MM.1S (cell line): ENCODE data around the gene MGAT1.

Experiments used
- DNase-seq: peaks from one replicate; pipeline ENCODE4 v3.0.0-alpha.2; 2015
- H2AFZ ChIP-seq: fragments of 300-600 bp; sonication (generic); 2 replicates; pipeline ENCODE4 v1.6.0; 2016; ENCODE audit warnings: antibody characterized with exemption, low read length
- H3F3A ChIP-seq: fragments of 300-600 bp; sonication (generic); 2 replicates; pipeline ENCODE4 v1.6.1; 2016; ENCODE audit warnings: mild to moderate bottlenecking, antibody characterized with exemption, low read length, moderate library complexity, mixed read lengths; ENCODE audit not compliant: insufficient read depth
- H3K27ac ChIP-seq: fragments of 300-600 bp; sonication (generic); 2 replicates; pipeline ENCODE4 v1.5.1; 2016; ENCODE audit warnings: mild to moderate bottlenecking, low read length
- H3K27me3 ChIP-seq: fragments of 300-600 bp; sonication (generic); replicated peaks from 2 replicates; pipeline ENCODE4 v1.6.0; 2016; ENCODE audit warnings: low read length; ENCODE audit not compliant: insufficient read depth
- H3K36me3 ChIP-seq: fragments of 300-600 bp; sonication (generic); replicated peaks from 2 replicates; pipeline ENCODE4 v1.6.1; 2016; ENCODE audit warnings: mild to moderate bottlenecking, low read length, mixed read lengths; ENCODE audit not compliant: insufficient read depth
- H3K4me1 ChIP-seq: fragments of 300-600 bp; sonication (generic); 2 replicates; pipeline ENCODE4 v1.6.1; 2016; ENCODE audit warnings: low read length, mixed read lengths
- H3K4me2 ChIP-seq: fragments of 300-600 bp; sonication (generic); 2 replicates; pipeline ENCODE4 v1.6.0; 2016; ENCODE audit warnings: low read depth, low read length
- H3K4me3 ChIP-seq: fragments of 300-600 bp; sonication (generic); 2 replicates; pipeline ENCODE4 v1.5.1; 2016; ENCODE audit warnings: low read length, mixed read lengths
- H3K79me2 ChIP-seq: fragments of 300-600 bp; sonication (generic); 2 replicates; pipeline ENCODE4 v1.6.1; 2016; ENCODE audit warnings: mixed run types, low read length, mixed read lengths
- H3K9ac ChIP-seq: fragments of 300-600 bp; sonication (generic); 2 replicates; pipeline ENCODE4 v1.6.1; 2016; ENCODE audit warnings: low read length, mixed read lengths
- H3K9me2 ChIP-seq: fragments of 300-600 bp; sonication (generic); replicated peaks from 2 replicates; pipeline ENCODE4 v1.6.1; 2016; ENCODE audit warnings: mild to moderate bottlenecking, low read length, mixed read lengths; ENCODE audit not compliant: insufficient read depth
- H3K9me3 ChIP-seq: fragments of 300-600 bp; sonication (generic); replicated peaks from 2 replicates; pipeline ENCODE4 v1.6.1; 2016; ENCODE audit warnings: mild to moderate bottlenecking, low read length, mixed read lengths; ENCODE audit not compliant: insufficient read depth
- H4K20me1 ChIP-seq: fragments of 300-600 bp; sonication (generic); 2 replicates; pipeline ENCODE4 v1.6.1; 2016; ENCODE audit warnings: mild to moderate bottlenecking, low read length, moderate library complexity, mixed read lengths; ENCODE audit not compliant: insufficient read depth
- EZH2 ChIP-seq: fragments of 300-600 bp; sonication (generic); optimal IDR thresholded peaks from 2 replicates; pipeline ENCODE3; 2017; ENCODE audit warnings: low read depth, mild to moderate bottlenecking, antibody characterized with exemption, low read length, mixed read lengths
- EZH2phosphoT487 ChIP-seq: fragments of 300-600 bp; sonication (generic); IDR thresholded peaks from 2 replicates; pipeline ENCODE4 v1.6.1; 2018; ENCODE audit warnings: antibody characterized with exemption, low read length
- TF ChIP-seq, protein P1 (sequence below): fragments of 300-600 bp; sonication (generic); IDR thresholded peaks from 2 replicates; pipeline ENCODE4 v1.5.1; 2016; ENCODE audit warnings: antibody characterized with exemption, low read length, mixed read lengths

MGAT1 gene

GRCh38 chr5:180839227-180839626 is 36.6 kb upstream of the MGAT1 start:
- Histone ChIP-seq H3K27ac (no peak overlapping the region), H2AFZ (no peak overlapping the region), H3K4me3 (no peak overlapping the region), H3K4me2 (no peak overlapping the region), H3K9me3 (no peaks in the 10 kb centered on the region), H3K27me3 (no peaks in the 10 kb centered on the region), H4K20me1 (no peaks in the 10 kb centered on the region), H3K9me2 (no peaks in the 10 kb centered on the region), H3K9ac (no peak overlapping the region), H3K36me3 (no peaks in the 10 kb centered on the region; the same call in 1 of the 2 replicates), H3K79me2 (0 out of 2 replicates have a peak, but pooled peaks cover 3% of the 10 kb centered on the region), H3F3A (0 out of 2 replicates have a peak, but pooled peaks cover 4% of the 10 kb centered on the region), H3K4me1 (no peaks in the 10 kb centered on the region)
- no peak for TF ChIP-seq EZH2phosphoT487
- TF ChIP-seq, protein P1, sequence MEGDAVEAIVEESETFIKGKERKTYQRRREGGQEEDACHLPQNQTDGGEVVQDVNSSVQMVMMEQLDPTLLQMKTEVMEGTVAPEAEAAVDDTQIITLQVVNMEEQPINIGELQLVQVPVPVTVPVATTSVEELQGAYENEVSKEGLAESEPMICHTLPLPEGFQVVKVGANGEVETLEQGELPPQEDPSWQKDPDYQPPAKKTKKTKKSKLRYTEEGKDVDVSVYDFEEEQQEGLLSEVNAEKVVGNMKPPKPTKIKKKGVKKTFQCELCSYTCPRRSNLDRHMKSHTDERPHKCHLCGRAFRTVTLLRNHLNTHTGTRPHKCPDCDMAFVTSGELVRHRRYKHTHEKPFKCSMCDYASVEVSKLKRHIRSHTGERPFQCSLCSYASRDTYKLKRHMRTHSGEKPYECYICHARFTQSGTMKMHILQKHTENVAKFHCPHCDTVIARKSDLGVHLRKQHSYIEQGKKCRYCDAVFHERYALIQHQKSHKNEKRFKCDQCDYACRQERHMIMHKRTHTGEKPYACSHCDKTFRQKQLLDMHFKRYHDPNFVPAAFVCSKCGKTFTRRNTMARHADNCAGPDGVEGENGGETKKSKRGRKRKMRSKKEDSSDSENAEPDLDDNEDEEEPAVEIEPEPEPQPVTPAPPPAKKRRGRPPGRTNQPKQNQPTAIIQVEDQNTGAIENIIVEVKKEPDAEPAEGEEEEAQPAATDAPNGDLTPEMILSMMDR = no peak
- no peak for TF ChIP-seq EZH2
- DNase-seq = no peak

DNA sequence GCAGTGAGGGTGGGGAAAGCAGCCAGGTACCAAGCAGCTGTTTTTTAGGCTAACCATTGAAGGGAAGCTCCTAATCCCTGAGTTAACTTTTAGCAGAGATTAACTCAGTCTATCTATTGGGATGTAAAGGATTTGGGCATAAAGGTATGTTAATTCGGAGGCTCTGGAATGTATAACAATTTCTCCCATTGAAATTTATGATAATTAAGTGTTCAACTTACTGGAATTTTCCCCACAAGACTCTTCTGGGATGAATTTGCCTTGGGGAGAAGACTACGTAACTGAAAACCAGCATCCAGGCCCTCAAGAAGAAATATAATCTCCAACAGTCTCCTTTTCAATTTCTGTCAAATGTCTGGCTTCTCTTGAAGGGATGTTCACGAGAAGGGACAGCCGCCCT is 34.9 kb upstream of the MGAT1 start:
- H3K9me2 ChIP-seq = no peaks in the 10 kb centered on the region
- no peak overlapping the region for H3K4me2 ChIP-seq
- no peak overlapping the region for H3K9ac ChIP-seq
- H4K20me1 ChIP-seq = no peaks in the 10 kb centered on the region
- no peak for DNase-seq
- no peaks in the 10 kb centered on the region for H3K27me3 ChIP-seq
- 0 out of 2 replicates have a peak, but pooled peaks cover 4% of the 10 kb centered on the region for H3F3A ChIP-seq
- H3K27ac ChIP-seq = no peak overlapping the region
- H3K36me3 ChIP-seq = no peaks in the 10 kb centered on the region; the same call in 1 of the 2 replicates
- peaks cover 5% of the 10 kb centered on the region; the same call in 1 of the 2 replicates for H3K4me1 ChIP-seq
- no peaks in the 10 kb centered on the region for H3K9me3 ChIP-seq
- no peak overlapping the region for H2AFZ ChIP-seq
- H3K79me2 ChIP-seq = peaks cover 11% of the 10 kb centered on the region
- TF ChIP-seq, protein P1 = no peak
- TF ChIP-seq EZH2phosphoT487 (no peak), EZH2 (no peak)
- no peak overlapping the region for H3K4me3 ChIP-seq

GRCh38 chr5:180832638-180833068 is 30.0 kb upstream of the MGAT1 start:
- peak; percentile 67 for DNase-seq
- Histone ChIP-seq H3K79me2 (peaks cover 40% of the 10 kb centered on the region), H3K4me3 (peak overlapping the region; percentile 84), H3K9me2 (no peaks in the 10 kb centered on the region), H3K9me3 (no peaks in the 10 kb centered on the region), H3K36me3 (no peaks in the 10 kb centered on the region; the same call in 1 of the 2 replicates), H3K4me1 (peaks cover 16% of the 10 kb centered on the region), H2AFZ (no peak overlapping the region), H3K4me2 (peak overlapping the region; percentile 95), H4K20me1 (no peaks in the 10 kb centered on the region), H3F3A (peaks cover 20% of the 10 kb centered on the region), H3K27ac (peak overlapping the region; percentile 96; the same call in 1 of the 2 replicates), H3K9ac (peak overlapping the region; percentile 98; the same call in 1 of the 2 replicates), H3K27me3 (no peaks in the 10 kb centered on the region)
- TF ChIP-seq EZH2phosphoT487 (no peak), EZH2 (no peak)
- TF ChIP-seq, protein P1 = no peak
